GM21619 (cell line): ENCODE results near the gene C1QTNF12.
"Not testable (repeated sequence)": the region's sequence is repeated elsewhere in the genome, so short reads cannot be mapped to it uniquely, and the experiment has no call there.

Experiments used
- ATAC-seq: cut with Tn5 transposase; IDR thresholded peaks from one replicate; pipeline ENCODE4 v1.9.1; 2021; ENCODE audit not compliant: unreplicated experiment

The C1QTNF12 gene

GRCh38 chr1:1259951-1260600, 13.6 kb upstream of the C1QTNF12 start:
- ATAC-seq, result no peak

- no peak for ATAC-seq
Measured at GRCh38 chr1:1259540-1259939, 13.0 kb upstream of the C1QTNF12 start.

- no peak for ATAC-seq
Measured at GRCh38 chr1:1259119-1259488, 12.6 kb upstream of the C1QTNF12 start.

- no peak for ATAC-seq
Measured at GRCh38 chr1:1256956-1257871, 10.7 kb upstream of the C1QTNF12 start.

GRCh38 chr1:1255611-1256010, 9.1 kb upstream of the C1QTNF12 start:
- ATAC-seq, result no peak

- no peak for ATAC-seq
Measured at GRCh38 chr1:1255078-1255477, 8.6 kb upstream of the C1QTNF12 start.

- no peak for ATAC-seq
Measured at GRCh38 chr1:1254667-1254998, 8.1 kb upstream of the C1QTNF12 start.

GRCh38 chr1:1253972-1254666, 7.6 kb upstream of the C1QTNF12 start:
- no peak for ATAC-seq

- no peak for ATAC-seq
Measured at GRCh38 chr1:1253314-1253713, 6.8 kb upstream of the C1QTNF12 start.

- no peak for ATAC-seq
Measured at GRCh38 chr1:1250786-1251284, 4.3 kb upstream of the C1QTNF12 start.

GRCh38 chr1:1248009-1248913, 1.7 kb upstream of the C1QTNF12 start:
- not testable (repeated sequence) for ATAC-seq

- no peak for ATAC-seq
Measured at GRCh38 chr1:1247341-1247913, 905 bp upstream of the C1QTNF12 start.

GRCh38 chr1:1245817-1246576, 525 bp downstream of the C1QTNF12 start:
- ATAC-seq, result no peak

- ATAC-seq, result no peak
Measured at GRCh38 chr1:1245178-1245816, 1.2 kb downstream of the C1QTNF12 start.

GRCh38 chr1:1244192-1244811, 2.2 kb downstream of the C1QTNF12 start:
- no peak for ATAC-seq

GRCh38 chr1:1243807-1244191, 2.7 kb downstream of the C1QTNF12 start:
- no peak for ATAC-seq

GRCh38 chr1:1243266-1243660, 3.3 kb downstream of the C1QTNF12 start:
- no peak for ATAC-seq

GRCh38 chr1:1242461-1243265, 3.9 kb downstream of the C1QTNF12 start:
- no peak for ATAC-seq
